Uterus (tissue), 2 donors: ENCODE data around the gene CEP83.

Source experiments
- CTCF ChIP-seq, 4 experiments: fragments of 200-600 bp in 2 of 4; fragments of 450-650 bp in 2 of 4; sonication (generic) in 2 of 4; IDR thresholded peaks; one replicate each; pipeline ENCODE4 v1.5.1; 2016 to 2019; ENCODE audit warnings: antibody characterized with exemption in 4 of 4, mild to moderate bottlenecking in 2 of 4, moderate library complexity in 1 of 4
- POLR2A ChIP-seq, 2 donors: fragments of 450-650 bp; IDR thresholded peaks; one replicate each; pipeline ENCODE4 v1.6.1; 2016; ENCODE audit warnings: antibody characterized with exemption in 2 of 2, mild to moderate bottlenecking in 1 of 2, moderate library complexity in 1 of 2

GRCh38 chr12:94437303-94437702 is 22.4 kb downstream of the CEP83 start:
- no peak for TF ChIP-seq CTCF (IDR thresholded peaks at IDR 0.05)
- no peak for TF ChIP-seq POLR2A (IDR thresholded peaks at IDR 0.05)
